Ishikawa (cell line): ENCODE measurements around the gene LZIC.

Source experiments
- CEBPB ChIP-seq: IDR thresholded peaks from 2 replicates; pipeline ENCODE4 v1.6.1; 2012
- CREB1 ChIP-seq: IDR thresholded peaks from 2 replicates; pipeline ENCODE4 v1.6.1; 2012; ENCODE audit warnings: low read depth
- EGR1 ChIP-seq: IDR thresholded peaks from 2 replicates; pipeline ENCODE4 v1.6.1; 2012
- EP300 ChIP-seq: IDR thresholded peaks from 2 replicates; pipeline ENCODE4 v1.6.1; 2012; ENCODE audit warnings: borderline replicate concordance
- FOXM1 ChIP-seq: IDR thresholded peaks from 2 replicates; pipeline ENCODE4 v1.6.1; 2012; ENCODE audit warnings: low read depth, borderline replicate concordance
- NFIC ChIP-seq: IDR thresholded peaks from 2 replicates; pipeline ENCODE4 v1.6.1; 2012
- RAD21 ChIP-seq: IDR thresholded peaks from 2 replicates; pipeline ENCODE4 v1.6.1; 2012; ENCODE audit warnings: low read depth
- TAF1 ChIP-seq: IDR thresholded peaks from 2 replicates; pipeline ENCODE4 v1.6.1; 2012; ENCODE audit warnings: low read depth, mild to moderate bottlenecking
- TCF12 ChIP-seq: IDR thresholded peaks from 2 replicates; pipeline ENCODE4 v1.6.1; 2012; ENCODE audit warnings: low read depth
- TEAD4 ChIP-seq: IDR thresholded peaks from 2 replicates; pipeline ENCODE4 v1.6.1; 2012
- YY1 ChIP-seq: IDR thresholded peaks from 2 replicates; pipeline ENCODE4 v1.6.1; 2012; ENCODE audit warnings: low read depth
- ZBTB7A ChIP-seq: IDR thresholded peaks from 2 replicates; pipeline ENCODE4 v1.6.1; 2012; ENCODE audit warnings: low read depth
- TF ChIP-seq, protein P1 (sequence below): IDR thresholded peaks from 2 replicates; pipeline ENCODE4 v1.6.1; 2012; ENCODE audit warnings: low read depth, mild to moderate bottlenecking
- TF ChIP-seq, protein P2 (sequence below): IDR thresholded peaks from 2 replicates; pipeline ENCODE4 v1.6.1; 2012
- TF ChIP-seq, protein P3 (sequence below): IDR thresholded peaks from 2 replicates; pipeline ENCODE4 v1.6.1; 2012

The LZIC gene

DNA sequence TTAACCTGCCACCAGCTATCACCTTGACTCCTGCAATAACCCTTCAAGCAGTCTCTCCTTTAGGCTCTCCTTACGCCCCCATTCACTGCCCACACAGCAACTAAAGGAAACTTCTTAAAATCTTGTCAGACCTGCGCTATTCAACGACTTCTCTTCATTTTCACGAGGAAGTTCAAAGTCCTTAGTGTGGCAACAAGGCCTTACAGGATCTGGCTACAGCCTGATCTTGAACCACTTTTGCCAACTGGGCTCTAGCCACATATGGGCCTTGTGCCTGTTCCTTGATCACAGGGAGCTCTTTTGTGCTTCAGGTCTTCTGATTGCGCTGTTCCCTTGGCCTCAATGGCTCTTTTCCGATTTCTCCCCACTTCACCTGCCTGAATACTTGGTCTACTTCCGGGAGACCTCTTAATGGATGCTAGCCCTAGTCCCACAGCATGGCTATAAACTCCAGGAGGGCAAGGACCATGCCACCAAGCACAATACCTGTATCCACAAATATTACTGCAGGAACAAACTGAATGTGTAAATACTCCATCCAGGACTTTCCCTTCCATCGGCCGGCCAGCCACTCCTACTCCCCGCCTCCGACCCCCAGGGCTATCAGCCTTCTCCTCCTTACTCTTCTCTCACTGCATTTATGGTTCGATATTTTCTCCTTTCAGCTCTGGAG lies 30.8 kb downstream of the LZIC start:
- TF ChIP-seq RAD21 (no peak), TEAD4 (no peak), NFIC (no peak), TAF1 (no peak), CEBPB (no peak), FOXM1 (no peak), ZBTB7A (no peak), CREB1 (no peak), EGR1 (no peak)
- TF ChIP-seq, protein P1, sequence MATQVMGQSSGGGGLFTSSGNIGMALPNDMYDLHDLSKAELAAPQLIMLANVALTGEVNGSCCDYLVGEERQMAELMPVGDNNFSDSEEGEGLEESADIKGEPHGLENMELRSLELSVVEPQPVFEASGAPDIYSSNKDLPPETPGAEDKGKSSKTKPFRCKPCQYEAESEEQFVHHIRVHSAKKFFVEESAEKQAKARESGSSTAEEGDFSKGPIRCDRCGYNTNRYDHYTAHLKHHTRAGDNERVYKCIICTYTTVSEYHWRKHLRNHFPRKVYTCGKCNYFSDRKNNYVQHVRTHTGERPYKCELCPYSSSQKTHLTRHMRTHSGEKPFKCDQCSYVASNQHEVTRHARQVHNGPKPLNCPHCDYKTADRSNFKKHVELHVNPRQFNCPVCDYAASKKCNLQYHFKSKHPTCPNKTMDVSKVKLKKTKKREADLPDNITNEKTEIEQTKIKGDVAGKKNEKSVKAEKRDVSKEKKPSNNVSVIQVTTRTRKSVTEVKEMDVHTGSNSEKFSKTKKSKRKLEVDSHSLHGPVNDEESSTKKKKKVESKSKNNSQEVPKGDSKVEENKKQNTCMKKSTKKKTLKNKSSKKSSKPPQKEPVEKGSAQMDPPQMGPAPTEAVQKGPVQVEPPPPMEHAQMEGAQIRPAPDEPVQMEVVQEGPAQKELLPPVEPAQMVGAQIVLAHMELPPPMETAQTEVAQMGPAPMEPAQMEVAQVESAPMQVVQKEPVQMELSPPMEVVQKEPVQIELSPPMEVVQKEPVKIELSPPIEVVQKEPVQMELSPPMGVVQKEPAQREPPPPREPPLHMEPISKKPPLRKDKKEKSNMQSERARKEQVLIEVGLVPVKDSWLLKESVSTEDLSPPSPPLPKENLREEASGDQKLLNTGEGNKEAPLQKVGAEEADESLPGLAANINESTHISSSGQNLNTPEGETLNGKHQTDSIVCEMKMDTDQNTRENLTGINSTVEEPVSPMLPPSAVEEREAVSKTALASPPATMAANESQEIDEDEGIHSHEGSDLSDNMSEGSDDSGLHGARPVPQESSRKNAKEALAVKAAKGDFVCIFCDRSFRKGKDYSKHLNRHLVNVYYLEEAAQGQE, result no peak
- TF ChIP-seq, protein P2, sequence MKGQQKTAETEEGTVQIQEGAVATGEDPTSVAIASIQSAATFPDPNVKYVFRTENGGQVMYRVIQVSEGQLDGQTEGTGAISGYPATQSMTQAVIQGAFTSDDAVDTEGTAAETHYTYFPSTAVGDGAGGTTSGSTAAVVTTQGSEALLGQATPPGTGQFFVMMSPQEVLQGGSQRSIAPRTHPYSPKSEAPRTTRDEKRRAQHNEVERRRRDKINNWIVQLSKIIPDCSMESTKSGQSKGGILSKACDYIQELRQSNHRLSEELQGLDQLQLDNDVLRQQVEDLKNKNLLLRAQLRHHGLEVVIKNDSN, result no peak
- TF ChIP-seq, protein P3, sequence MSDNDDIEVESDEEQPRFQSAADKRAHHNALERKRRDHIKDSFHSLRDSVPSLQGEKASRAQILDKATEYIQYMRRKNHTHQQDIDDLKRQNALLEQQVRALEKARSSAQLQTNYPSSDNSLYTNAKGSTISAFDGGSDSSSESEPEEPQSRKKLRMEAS, result no peak

DNA sequence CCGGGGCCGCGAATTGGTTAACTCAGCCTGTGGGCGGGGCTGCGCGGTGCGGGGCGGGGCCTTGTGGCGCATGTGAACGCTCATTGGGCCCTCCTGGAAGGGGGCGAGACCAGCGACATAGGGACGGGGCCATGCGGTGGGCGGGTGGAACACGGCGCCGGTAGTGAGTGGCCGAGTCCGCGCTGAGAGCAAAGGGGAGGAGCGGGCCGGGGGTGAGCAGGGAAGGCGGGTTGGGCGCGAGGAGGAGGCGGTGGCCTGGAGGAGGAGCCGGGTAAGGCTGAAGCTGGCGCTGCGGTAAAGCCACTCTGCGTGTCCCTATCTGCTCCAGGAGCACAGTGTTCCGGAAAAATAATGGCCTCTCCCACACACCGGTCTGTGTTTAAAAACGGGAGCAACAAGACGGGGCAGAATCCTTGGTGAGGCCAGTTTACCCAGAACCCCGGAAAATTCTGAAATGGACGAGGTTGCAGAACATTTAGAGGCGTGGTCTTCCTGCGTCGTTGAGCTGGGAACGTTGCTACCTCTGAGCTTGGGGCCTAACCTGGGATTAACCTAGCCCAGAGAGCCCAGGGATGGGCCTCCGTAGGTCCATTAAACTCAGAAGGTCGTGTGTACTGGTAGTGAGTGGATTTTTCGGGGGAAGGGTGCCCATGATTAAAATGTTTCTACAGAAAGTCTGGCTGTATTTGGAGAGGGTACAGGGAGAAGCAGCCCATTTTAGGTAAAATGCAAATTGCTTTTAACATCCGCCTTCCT lies 32.6 kb downstream of the LZIC start:
- TF ChIP-seq TAF1 (peak; percentile 43), FOXM1 (no peak), RAD21 (no peak), CREB1 (0 out of 2 replicates have a peak, but pooled peaks have one; percentile 3), TEAD4 (no peak), YY1 (no peak), EP300 (no peak), TCF12 (0 out of 2 replicates have a peak, but pooled peaks have one; percentile 22), CEBPB (no peak), NFIC (no peak), ZBTB7A (no peak), EGR1 (no peak; the same call in 1 of the 2 replicates)
- TF ChIP-seq, protein P3, result peak; percentile 72
- TF ChIP-seq, protein P1, result no peak
- TF ChIP-seq, protein P2, result no peak

DNA sequence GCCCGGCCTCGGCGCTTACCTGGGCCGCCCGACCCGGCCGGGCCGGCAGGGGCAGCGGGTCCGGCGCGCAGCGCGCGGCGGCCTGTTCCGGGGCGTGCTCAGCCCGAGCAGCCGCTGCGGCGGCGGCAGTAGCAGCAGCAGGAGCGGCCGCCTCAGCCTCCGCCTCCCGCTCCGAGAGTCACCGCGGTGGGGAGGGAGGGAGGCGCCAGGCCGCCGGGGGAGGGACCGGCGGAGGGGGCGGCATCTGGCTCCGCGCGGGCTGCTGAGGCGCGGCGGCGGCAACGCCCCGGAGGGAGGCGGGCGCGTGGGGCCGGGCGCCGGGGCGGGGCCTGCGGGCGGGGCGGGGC lies 33.1 kb downstream of the LZIC start, which contains the start of gene CTNNBIP1:
Gene CTNNBIP1 (minus strand): TSS at position 194 of the 347 bp plus-strand sequence. CDS start 38,205 bp downstream, outside the sequence.
- no peak for TF ChIP-seq YY1
- no peak for TF ChIP-seq CREB1
- TF ChIP-seq CEBPB, result no peak
- no peak; the same call in 1 of the 2 replicates for TF ChIP-seq TAF1
- no peak for TF ChIP-seq EGR1
- no peak for TF ChIP-seq ZBTB7A

DNA sequence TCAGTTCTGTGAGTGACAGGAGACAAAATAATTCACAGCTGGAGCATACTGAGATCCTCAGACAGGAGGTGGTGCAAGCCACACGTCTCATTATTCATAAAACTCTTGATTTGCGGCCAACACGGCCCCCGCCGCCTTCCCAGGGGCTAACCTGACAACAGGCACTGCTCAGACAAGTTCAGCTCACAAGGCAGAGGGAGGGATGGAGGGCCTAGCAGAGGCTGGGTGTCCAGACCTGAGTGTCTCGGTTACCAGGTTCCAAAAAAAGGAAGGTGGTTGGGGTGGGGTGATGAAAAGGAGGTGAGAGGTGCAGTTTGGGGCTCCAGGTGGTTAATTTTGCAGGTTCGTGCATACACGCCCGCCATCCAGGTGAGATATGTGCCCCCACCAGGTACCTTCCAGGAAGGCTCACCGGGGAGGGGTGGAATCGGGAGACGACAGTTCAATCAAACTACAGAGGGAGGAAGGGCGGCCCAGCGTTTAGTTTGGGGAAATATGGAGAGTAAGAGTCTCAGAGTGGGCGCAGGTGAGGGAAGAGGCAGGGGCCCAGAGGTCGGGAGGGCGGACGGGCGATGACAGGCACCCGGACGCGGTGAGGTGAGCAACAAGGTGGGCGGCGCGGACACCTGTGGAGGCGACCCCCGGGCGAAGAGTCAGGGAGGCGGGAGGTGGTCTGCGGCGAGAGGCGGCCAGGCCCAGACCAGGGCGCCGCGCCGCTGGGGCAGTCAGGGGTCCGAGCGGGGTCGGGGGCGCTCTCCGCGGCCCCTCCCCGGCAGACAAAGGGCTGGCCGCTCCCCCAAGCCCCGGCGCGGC lies 33.8 kb downstream of the LZIC start:
- no peak for TF ChIP-seq EP300
- TF ChIP-seq ZBTB7A, result peak; percentile 86
- TF ChIP-seq, protein P1, result no peak
- TF ChIP-seq TCF12, result no peak
- TF ChIP-seq, protein P3, result no peak
- no peak for TF ChIP-seq FOXM1
